ENCODE data around the gene HNRNPA3. TPM values are rescaled to one million over a fixed set of nuclear protein-coding genes. Genes with fewer than 3 reads are reported as not detected.
"Not testable (repeated sequence)": the region's sequence is repeated elsewhere in the genome, so short reads cannot be mapped to it uniquely, and the experiment has no call there.

The HNRNPA3 gene
- total RNA-seq, 4 donors from 2014 or later, result 56.4 to 256 (median 107) TPM

DNA sequence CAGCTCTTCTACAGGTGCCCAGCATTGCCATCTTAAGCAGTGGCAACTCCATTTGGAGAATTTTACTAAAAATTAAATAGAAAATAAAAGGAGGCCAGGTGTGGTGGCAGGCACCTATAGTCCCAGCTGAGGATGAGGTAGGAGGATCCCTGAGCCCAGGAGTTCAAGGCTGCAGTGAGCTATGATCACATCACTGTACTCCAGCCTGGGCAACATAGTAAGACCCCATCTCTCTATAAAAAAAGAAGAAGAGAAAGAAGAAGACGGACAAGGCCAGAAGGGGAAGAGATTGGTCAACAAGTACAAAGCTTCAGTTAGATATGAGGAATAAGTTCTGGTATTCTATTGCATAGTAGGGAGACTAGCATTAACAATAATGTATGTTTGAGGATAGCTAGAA lies 21.7 kb upstream of the HNRNPA3 start:
- Histone ChIP-seq H3K4me3 (no peak overlapping the region), H3K27me3 (no peaks in the 10 kb centered on the region), H3K4me1 (no peaks in the 10 kb centered on the region), H3K27ac (no peak overlapping the region), H3K36me3 (no peaks in the 10 kb centered on the region), H3K9me3 (no peaks in the 10 kb centered on the region)
- intact Hi-C loops (cut with DNase I; ENCODE audit: low total_unique reads), result no loop called here
- TF ChIP-seq, protein P1, sequence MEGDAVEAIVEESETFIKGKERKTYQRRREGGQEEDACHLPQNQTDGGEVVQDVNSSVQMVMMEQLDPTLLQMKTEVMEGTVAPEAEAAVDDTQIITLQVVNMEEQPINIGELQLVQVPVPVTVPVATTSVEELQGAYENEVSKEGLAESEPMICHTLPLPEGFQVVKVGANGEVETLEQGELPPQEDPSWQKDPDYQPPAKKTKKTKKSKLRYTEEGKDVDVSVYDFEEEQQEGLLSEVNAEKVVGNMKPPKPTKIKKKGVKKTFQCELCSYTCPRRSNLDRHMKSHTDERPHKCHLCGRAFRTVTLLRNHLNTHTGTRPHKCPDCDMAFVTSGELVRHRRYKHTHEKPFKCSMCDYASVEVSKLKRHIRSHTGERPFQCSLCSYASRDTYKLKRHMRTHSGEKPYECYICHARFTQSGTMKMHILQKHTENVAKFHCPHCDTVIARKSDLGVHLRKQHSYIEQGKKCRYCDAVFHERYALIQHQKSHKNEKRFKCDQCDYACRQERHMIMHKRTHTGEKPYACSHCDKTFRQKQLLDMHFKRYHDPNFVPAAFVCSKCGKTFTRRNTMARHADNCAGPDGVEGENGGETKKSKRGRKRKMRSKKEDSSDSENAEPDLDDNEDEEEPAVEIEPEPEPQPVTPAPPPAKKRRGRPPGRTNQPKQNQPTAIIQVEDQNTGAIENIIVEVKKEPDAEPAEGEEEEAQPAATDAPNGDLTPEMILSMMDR (IDR thresholded peaks at IDR 0.05), result no peak
- no peak for TF ChIP-seq POLR2A (IDR thresholded peaks at IDR 0.05)
- no peak for DNase-seq

DNA sequence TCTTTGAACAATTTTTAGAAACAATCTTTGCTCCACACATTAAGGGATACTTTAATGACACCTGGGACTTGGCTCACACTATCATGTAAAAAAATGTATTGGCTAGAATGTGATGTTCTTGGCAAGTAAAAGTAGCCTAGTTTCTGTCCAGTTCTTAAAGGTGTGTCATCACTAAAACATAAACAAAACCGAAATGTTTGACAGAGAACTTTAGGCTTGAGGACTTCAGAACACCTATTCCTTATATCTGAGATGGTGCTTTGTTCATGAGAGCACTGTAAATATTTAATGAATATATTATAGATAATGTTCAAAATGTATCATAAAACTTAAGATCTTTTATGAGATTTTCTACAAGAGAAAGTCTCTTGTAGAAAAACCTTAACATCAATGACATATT lies 19.8 kb upstream of the HNRNPA3 start:
- Histone ChIP-seq H3K9me3 (no peaks in the 10 kb centered on the region), H3K27ac (no peak overlapping the region), H3K4me1 (no peaks in the 10 kb centered on the region), H3K36me3 (no peaks in the 10 kb centered on the region), H3K4me3 (no peak overlapping the region), H3K27me3 (no peaks in the 10 kb centered on the region)
- TF ChIP-seq POLR2A (IDR thresholded peaks at IDR 0.05), result no peak
- TF ChIP-seq, protein P1 (IDR thresholded peaks at IDR 0.05), result no peak
- intact Hi-C loops (cut with DNase I; ENCODE audit: low total_unique reads), result no loop called here
- no peak for DNase-seq

DNA sequence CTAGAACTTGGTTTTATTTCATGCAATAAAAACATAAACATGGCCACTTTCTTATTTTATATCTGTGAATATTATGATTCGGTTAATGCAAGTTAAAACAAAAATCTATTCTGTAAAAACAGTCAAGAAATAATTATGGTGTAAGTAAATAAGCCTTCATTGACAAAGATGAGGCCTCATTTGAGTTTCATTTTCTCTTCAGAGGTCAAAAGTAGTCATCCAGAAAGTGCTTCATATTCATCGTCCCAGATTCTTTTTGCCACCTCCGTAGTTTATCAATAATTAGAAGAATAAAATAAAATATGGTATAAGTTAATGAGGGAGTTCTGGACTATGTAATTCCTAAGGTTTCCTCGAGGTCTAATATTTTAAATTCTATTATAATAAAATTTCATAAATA lies 19.4 kb upstream of the HNRNPA3 start:
- H3K4me3 ChIP-seq, result no peak overlapping the region
- no peaks in the 10 kb centered on the region for H3K4me1 ChIP-seq
- TF ChIP-seq POLR2A (IDR thresholded peaks at IDR 0.05), result no peak
- TF ChIP-seq, protein P1 (IDR thresholded peaks at IDR 0.05), result no peak
- intact Hi-C loops (cut with DNase I; ENCODE audit: low total_unique reads), result no loop called here
- H3K27ac ChIP-seq, result no peak overlapping the region
- no peaks in the 10 kb centered on the region for H3K9me3 ChIP-seq
- no peaks in the 10 kb centered on the region for H3K27me3 ChIP-seq
- no peak for DNase-seq
- H3K36me3 ChIP-seq, result no peaks in the 10 kb centered on the region

DNA sequence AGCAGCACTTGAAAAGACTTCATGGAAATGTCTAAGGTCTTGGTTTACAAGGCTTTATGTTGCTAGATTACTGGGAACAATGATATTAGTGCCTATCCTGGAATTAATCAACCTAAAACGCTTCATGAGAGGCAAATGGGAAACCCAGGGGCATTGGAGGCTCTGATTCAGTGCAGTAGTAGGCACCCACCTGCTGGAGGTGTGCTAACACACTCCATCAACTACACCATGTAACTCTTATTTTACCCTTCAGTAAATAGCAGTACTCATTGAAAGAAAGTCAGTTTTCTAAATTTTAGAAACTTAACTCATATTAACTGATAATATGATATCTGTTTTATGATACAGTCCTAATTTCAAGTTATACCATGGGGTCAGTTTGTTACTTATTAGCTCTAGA lies 17.4 kb upstream of the HNRNPA3 start:
- Histone ChIP-seq H3K36me3 (no peaks in the 10 kb centered on the region), H3K9me3 (no peaks in the 10 kb centered on the region), H3K4me1 (no peaks in the 10 kb centered on the region), H3K27me3 (no peaks in the 10 kb centered on the region), H3K27ac (no peak overlapping the region), H3K4me3 (no peak overlapping the region)
- no peak for TF ChIP-seq POLR2A (IDR thresholded peaks at IDR 0.05)
- TF ChIP-seq, protein P1 (IDR thresholded peaks at IDR 0.05), result no peak
- intact Hi-C loops (cut with DNase I; ENCODE audit: low total_unique reads), result no loop called here
- DNase-seq, result no peak

DNA sequence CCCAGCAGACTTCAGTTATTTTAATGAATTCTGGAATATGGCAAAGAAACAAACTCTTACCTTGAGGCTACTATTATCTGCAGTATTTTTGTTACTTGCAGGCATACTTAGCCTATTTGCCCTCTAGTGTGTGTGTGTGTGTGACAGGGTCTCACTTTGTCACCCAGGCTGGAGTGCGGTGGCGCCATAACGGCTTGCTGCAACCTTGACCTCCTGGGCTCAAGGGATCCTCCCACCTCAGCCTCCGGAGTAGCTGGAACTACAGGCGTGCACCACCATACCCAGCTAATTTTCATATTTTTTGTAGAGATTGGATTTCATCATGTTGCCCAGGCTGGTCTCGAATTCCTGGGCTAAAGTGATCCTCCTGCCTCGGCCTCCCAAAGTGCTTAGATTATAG lies 12.2 kb upstream of the HNRNPA3 start:
- H3K27me3 ChIP-seq; H3K27ac ChIP-seq; H3K9me3 ChIP-seq; H3K36me3 ChIP-seq; intact Hi-C loops (cut with DNase I; ENCODE audit: low total_unique reads); DNase-seq; H3K4me1 ChIP-seq; H3K4me3 ChIP-seq: not testable (repeated sequence)

DNA sequence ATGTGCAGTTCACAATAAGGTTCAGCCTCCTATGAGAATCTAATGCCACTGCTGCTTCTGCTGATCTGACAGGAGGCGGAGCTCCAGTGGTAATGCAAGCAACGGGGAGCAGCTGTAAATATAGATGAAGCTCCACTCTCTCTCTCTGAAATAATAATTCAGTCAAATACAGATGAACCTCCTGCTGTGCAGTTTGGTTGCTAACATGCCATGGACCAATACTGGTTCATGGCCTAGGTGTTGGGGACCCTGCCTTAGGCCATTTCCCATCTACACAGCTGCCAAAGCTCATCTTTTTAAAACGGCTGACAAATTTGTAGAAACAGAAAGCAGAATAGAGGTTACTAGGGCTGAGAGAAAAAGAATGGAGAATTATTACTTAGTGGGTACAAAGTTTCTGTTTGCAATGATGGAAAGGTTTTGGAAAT lies 10.7 kb upstream of the HNRNPA3 start:
- H3K4me1 ChIP-seq, result no peaks in the 10 kb centered on the region
- H3K27me3 ChIP-seq, result no peaks in the 10 kb centered on the region
- H3K36me3 ChIP-seq, result no peaks in the 10 kb centered on the region
- intact Hi-C loops (cut with DNase I; ENCODE audit: low total_unique reads), result no loop called here
- DNase-seq, result no peak
- TF ChIP-seq, protein P1 (IDR thresholded peaks at IDR 0.05), result no peak
- TF ChIP-seq POLR2A (IDR thresholded peaks at IDR 0.05), result no peak
- H3K27ac ChIP-seq, result no peak overlapping the region
- H3K4me3 ChIP-seq, result no peak overlapping the region
- no peaks in the 10 kb centered on the region for H3K9me3 ChIP-seq

Measured in uterus (tissue), 4 donors.